Measurements from ENCODE around the gene KIF16B. TPM values are rescaled to one million over a fixed set of nuclear protein-coding genes. Genes with fewer than 3 reads are reported as not detected.

KIF16B gene
- total and polyA plus RNA-seq, 10 of the 15 experiments (the other 5 are each of a cell fraction or from before 2014, with no cell fraction given), result 0.21 to 5.2 (median 3.0) TPM

DNA sequence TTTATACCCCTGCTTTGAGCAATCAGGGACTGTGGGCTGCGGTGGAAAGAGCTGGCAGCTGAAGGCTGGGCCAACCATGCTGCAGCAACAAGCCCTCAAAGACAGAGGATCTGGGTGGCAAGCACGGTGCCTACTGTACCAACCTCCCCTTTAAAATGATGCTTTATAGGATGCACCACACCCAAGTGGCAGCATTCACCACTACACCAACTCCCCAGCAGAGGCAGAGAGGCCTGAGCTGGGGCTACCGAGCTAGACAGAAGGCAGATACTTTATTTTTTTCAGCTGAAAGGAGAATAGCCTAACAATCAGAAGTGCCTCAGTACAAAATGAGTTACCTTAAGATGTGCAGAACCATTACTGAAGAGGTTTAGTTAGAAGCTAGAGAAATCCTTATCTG, 31.4 kb downstream of the KIF16B start:
- H3K9me3 ChIP-seq (replicated peaks; ENCODE audit: control insufficient read depth, insufficient read depth, low read length), result no peaks in the 10 kb centered on the region
- TF ChIP-seq, protein P1, sequence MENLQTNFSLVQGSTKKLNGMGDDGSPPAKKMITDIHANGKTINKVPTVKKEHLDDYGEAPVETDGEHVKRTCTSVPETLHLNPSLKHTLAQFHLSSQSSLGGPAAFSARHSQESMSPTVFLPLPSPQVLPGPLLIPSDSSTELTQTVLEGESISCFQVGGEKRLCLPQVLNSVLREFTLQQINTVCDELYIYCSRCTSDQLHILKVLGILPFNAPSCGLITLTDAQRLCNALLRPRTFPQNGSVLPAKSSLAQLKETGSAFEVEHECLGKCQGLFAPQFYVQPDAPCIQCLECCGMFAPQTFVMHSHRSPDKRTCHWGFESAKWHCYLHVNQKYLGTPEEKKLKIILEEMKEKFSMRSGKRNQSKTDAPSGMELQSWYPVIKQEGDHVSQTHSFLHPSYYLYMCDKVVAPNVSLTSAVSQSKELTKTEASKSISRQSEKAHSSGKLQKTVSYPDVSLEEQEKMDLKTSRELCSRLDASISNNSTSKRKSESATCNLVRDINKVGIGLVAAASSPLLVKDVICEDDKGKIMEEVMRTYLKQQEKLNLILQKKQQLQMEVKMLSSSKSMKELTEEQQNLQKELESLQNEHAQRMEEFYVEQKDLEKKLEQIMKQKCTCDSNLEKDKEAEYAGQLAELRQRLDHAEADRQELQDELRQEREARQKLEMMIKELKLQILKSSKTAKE (IDR thresholded peaks at IDR 0.05; ENCODE audit: low read depth, poor library complexity, severe bottlenecking), result no peak
- no peak for TF ChIP-seq NBN (IDR thresholded peaks at IDR 0.05)
- TF ChIP-seq NFYB (IDR thresholded peaks at IDR 0.05; ENCODE audit: insufficient read depth, low read depth, low read length), result no peak
- TF ChIP-seq KAT2A (conservative IDR thresholded peaks at IDR 0.05; ENCODE audit: control insufficient read depth, low read depth, low read length), result no peak
- no peak for TF ChIP-seq MEF2B (IDR thresholded peaks at IDR 0.05; ENCODE audit: partially characterized antibody, poor library complexity, severe bottlenecking)
- TF ChIP-seq POLR2AphosphoS2 (IDR thresholded peaks at IDR 0.05; ENCODE audit: low read depth, low read length), result no peak
- TF ChIP-seq, protein P2, sequence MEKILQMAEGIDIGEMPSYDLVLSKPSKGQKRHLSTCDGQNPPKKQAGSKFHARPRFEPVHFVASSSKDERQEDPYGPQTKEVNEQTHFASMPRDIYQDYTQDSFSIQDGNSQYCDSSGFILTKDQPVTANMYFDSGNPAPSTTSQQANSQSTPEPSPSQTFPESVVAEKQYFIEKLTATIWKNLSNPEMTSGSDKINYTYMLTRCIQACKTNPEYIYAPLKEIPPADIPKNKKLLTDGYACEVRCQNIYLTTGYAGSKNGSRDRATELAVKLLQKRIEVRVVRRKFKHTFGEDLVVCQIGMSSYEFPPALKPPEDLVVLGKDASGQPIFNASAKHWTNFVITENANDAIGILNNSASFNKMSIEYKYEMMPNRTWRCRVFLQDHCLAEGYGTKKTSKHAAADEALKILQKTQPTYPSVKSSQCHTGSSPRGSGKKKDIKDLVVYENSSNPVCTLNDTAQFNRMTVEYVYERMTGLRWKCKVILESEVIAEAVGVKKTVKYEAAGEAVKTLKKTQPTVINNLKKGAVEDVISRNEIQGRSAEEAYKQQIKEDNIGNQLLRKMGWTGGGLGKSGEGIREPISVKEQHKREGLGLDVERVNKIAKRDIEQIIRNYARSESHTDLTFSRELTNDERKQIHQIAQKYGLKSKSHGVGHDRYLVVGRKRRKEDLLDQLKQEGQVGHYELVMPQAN (conservative IDR thresholded peaks at IDR 0.05), result no peak
- TF ChIP-seq, protein P3, sequence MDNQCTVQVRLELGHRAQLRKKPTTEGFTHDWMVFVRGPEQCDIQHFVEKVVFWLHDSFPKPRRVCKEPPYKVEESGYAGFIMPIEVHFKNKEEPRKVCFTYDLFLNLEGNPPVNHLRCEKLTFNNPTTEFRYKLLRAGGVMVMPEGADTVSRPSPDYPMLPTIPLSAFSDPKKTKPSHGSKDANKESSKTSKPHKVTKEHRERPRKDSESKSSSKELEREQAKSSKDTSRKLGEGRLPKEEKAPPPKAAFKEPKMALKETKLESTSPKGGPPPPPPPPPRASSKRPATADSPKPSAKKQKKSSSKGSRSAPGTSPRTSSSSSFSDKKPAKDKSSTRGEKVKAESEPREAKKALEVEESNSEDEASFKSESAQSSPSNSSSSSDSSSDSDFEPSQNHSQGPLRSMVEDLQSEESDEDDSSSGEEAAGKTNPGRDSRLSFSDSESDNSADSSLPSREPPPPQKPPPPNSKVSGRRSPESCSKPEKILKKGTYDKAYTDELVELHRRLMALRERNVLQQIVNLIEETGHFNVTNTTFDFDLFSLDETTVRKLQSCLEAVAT (IDR thresholded peaks at IDR 0.05), result no peak
- TF ChIP-seq, protein P4, sequence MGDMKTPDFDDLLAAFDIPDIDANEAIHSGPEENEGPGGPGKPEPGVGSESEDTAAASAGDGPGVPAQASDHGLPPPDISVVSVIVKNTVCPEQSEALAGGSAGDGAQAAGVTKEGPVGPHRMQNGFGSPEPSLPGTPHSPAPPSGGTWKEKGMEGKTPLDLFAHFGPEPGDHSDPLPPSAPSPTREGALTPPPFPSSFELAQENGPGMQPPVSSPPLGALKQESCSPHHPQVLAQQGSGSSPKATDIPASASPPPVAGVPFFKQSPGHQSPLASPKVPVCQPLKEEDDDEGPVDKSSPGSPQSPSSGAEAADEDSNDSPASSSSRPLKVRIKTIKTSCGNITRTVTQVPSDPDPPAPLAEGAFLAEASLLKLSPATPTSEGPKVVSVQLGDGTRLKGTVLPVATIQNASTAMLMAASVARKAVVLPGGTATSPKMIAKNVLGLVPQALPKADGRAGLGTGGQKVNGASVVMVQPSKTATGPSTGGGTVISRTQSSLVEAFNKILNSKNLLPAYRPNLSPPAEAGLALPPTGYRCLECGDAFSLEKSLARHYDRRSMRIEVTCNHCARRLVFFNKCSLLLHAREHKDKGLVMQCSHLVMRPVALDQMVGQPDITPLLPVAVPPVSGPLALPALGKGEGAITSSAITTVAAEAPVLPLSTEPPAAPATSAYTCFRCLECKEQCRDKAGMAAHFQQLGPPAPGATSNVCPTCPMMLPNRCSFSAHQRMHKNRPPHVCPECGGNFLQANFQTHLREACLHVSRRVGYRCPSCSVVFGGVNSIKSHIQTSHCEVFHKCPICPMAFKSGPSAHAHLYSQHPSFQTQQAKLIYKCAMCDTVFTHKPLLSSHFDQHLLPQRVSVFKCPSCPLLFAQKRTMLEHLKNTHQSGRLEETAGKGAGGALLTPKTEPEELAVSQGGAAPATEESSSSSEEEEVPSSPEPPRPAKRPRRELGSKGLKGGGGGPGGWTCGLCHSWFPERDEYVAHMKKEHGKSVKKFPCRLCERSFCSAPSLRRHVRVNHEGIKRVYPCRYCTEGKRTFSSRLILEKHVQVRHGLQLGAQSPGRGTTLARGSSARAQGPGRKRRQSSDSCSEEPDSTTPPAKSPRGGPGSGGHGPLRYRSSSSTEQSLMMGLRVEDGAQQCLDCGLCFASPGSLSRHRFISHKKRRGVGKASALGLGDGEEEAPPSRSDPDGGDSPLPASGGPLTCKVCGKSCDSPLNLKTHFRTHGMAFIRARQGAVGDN (IDR thresholded peaks at IDR 0.05), result no peak
- no peak for TF ChIP-seq BCL11A (IDR thresholded peaks at IDR 0.05; ENCODE audit: low read depth, low read length)
- no peak for TF ChIP-seq SP1 (IDR thresholded peaks at IDR 0.05; ENCODE audit: low read depth, low read length)
- no peak for TF ChIP-seq KLF5 (IDR thresholded peaks at IDR 0.05; ENCODE audit: partially characterized antibody)
- TF ChIP-seq CHD2 (IDR thresholded peaks at IDR 0.05; ENCODE audit: borderline replicate concordance, low read depth, low read length), result no peak
- no peak overlapping the region for H3K9ac ChIP-seq (ENCODE audit: control insufficient read depth, insufficient read depth, low read length)
- intact Hi-C loops (cut with micrococcal nuclease; ENCODE audit: unreplicated experiment) (no loop called here), in situ Hi-C loops (cut with MboI) (no loop called here)
- no peak overlapping the region for H3K27ac ChIP-seq (ENCODE audit: control insufficient read depth, insufficient read depth)
- ChIA-PET POLR2A (interaction anchor here (1.0 kb wide), 1 partner anchor 62 kb away, joined by 4 read pairs; no protein-coding TSS in a partner anchor), CTCF (no interaction called here), RAD21 (ENCODE audit: unreplicated experiment) (no interaction called here), SMC1A (ENCODE audit: uncharacterized antibody, unreplicated experiment) (no interaction called here)
- no peak for DNase-seq (ENCODE audit: low read depth, low spot score)
- H3K4me2 ChIP-seq (ENCODE audit: control insufficient read depth, insufficient read depth), result no peak overlapping the region
- no peak for FAIRE-seq
- no peaks in the 10 kb centered on the region for H3K4me1 ChIP-seq (ENCODE audit: control insufficient read depth, insufficient read depth, low read length)
- H4K20me1 ChIP-seq (ENCODE audit: control insufficient read depth, insufficient read depth), result no peaks in the 10 kb centered on the region
- no peaks in the 10 kb centered on the region for H3K27me3 ChIP-seq (replicated peaks in 1 of 2; ENCODE audit: control insufficient read depth in 2 of 2, insufficient read depth in 2 of 2, low read length in 1 of 2)
- H3K79me2 ChIP-seq (ENCODE audit: control insufficient read depth, insufficient read depth, low read length), result no peaks in the 10 kb centered on the region
- no peak for ATAC-seq
- 41% methylated on average over 3 of the region's 3 CpGs for WGBS (ENCODE audit: insufficient coverage, insufficient replicate concordance, low lambda C conversion rate, missing lambda C conversion rate)
- no peak overlapping the region for H2AFZ ChIP-seq (ENCODE audit: control insufficient read depth, low read depth, low read length)
- H3K4me3 ChIP-seq, result no peak overlapping the region
- BruUV-seq (replicated peaks), result no TSS peak
- no peaks in the 10 kb centered on the region for H3K36me3 ChIP-seq (ENCODE audit: control insufficient read depth in 2 of 2, insufficient read depth in 2 of 2, low read length in 1 of 2)

Data from GM12878 (cell line).